Stomach smooth muscle (tissue), 2 donors: ENCODE measurements around the gene GNA12.

Experiments used
- H3K27ac ChIP-seq: one replicate; pipeline ENCODE4 v1.7.0; 2013; ENCODE audit warnings: mild to moderate bottlenecking, low read length, inconsistent platforms
- H3K27me3 ChIP-seq, 2 donors: one replicate each; pipeline ENCODE4 v1.7.0; 2013; ENCODE audit warnings: low read length in 2 of 2; ENCODE audit not compliant: insufficient read depth in 2 of 2, control insufficient read depth in 1 of 2
- H3K36me3 ChIP-seq, 2 donors: one replicate each; pipeline ENCODE4 v1.7.0; 2013; ENCODE audit warnings: low read length in 2 of 2; ENCODE audit not compliant: control insufficient read depth in 2 of 2, insufficient read depth in 2 of 2
- H3K4me1 ChIP-seq: one replicate; pipeline ENCODE4 v1.7.0; 2013; ENCODE audit warnings: low read length; ENCODE audit not compliant: control insufficient read depth, insufficient read depth
- H3K4me3 ChIP-seq, 2 donors: one replicate each; pipeline ENCODE4 v1.7.0; 2013; ENCODE audit warnings: low read length in 2 of 2
- H3K9ac ChIP-seq, 2 donors: one replicate each; pipeline ENCODE4 v1.7.0; 2013; ENCODE audit warnings: low read length in 2 of 2, mild to moderate bottlenecking in 1 of 2
- H3K9me3 ChIP-seq, 2 donors: one replicate each; pipeline ENCODE4 v1.7.0; 2013; ENCODE audit warnings: low read length in 2 of 2; ENCODE audit not compliant: control insufficient read depth in 2 of 2
- donor health status: healthy.
- donor health status: Pancreatic carcinoma.

GNA12 gene

DNA sequence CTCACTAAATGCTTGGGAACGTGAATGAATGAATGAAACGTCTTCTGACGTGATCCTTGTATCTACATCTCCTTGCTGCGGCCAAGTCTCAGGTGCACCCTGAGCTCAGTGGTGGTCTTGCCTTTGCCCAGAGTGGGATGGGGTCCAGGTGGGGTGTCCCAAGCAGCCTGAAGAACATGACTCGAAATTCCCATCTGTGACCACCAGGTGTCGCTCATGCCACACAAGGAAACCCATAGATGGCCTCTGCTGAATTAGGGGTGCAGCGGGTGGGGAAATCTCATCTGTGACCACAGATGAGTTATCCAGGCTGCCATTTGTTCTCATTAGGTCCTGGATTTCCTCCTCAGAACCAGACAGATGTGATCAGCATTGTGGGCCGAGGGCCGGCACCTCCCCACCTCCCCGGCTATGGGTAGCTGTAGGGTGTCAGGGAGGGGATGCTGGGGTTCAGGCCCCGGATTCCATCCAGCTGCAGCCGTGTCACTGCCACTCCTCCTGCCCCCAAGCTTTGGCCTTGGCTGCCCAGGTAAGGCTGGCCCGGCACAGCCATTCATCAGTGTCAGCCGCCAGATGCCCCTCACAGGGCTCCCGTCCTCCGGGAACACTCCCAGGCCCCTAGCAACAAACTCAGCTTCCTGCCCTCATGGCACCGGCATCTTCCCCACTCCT lies 21.0 kb upstream of the GNA12 start:
- no peak overlapping the region for H3K27ac ChIP-seq
- no peak overlapping the region for H3K4me3 ChIP-seq
- H3K27me3 ChIP-seq: no peaks in the 10 kb centered on the region
- no peaks in the 10 kb centered on the region for H3K36me3 ChIP-seq
- no peak overlapping the region for H3K9ac ChIP-seq
- no peaks in the 10 kb centered on the region for H3K9me3 ChIP-seq
- H3K4me1 ChIP-seq: peaks cover 10% of the 10 kb centered on the region

DNA sequence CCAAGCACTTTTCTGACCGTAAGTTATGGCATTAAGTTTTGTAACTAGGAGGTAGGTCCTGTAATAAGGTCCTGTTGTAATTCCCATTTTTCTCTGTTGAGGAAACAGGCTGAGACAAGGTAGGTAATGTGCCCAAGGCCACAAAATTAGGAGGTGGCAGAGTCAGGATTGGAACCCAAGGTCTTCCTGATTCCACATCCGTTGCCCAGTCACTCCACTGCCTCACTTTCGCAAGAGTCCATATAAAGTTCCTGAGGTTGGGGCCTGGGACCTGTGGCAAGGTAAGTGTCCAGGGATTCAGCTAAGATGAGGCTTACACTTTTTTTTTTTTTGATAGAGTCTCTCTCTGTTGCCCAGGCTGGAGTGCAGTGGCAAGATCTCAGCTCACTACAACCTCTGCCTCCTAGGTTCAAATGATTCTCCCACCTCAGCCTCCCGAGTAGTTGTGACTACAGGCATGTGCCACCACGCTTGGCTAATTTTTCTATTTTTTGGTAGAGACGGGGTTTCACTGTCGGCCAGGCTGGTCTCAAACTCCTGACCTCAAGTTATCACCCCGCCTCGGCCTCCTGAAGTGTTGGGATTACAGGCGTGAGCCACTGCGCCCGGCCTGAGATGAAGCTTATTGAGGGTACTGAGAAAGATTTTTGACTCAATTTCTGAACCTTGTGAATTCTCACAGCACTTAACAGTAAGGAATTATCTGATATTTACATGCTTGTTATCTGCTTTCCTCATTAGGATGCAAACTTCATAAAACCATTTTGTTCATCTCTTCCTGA lies 20.3 kb upstream of the GNA12 start:
- H3K9me3 ChIP-seq: no peaks in the 10 kb centered on the region
- no peaks in the 10 kb centered on the region for H3K36me3 ChIP-seq
- H3K4me3 ChIP-seq: peak overlapping the region in 1 of 2 donors; percentile 47
- peak overlapping the region in 1 of 2 donors; percentile 62 for H3K9ac ChIP-seq
- peak overlapping the region; percentile 74 for H3K27ac ChIP-seq
- no peaks in the 10 kb centered on the region for H3K27me3 ChIP-seq
- H3K4me1 ChIP-seq: peaks cover 10% of the 10 kb centered on the region

DNA sequence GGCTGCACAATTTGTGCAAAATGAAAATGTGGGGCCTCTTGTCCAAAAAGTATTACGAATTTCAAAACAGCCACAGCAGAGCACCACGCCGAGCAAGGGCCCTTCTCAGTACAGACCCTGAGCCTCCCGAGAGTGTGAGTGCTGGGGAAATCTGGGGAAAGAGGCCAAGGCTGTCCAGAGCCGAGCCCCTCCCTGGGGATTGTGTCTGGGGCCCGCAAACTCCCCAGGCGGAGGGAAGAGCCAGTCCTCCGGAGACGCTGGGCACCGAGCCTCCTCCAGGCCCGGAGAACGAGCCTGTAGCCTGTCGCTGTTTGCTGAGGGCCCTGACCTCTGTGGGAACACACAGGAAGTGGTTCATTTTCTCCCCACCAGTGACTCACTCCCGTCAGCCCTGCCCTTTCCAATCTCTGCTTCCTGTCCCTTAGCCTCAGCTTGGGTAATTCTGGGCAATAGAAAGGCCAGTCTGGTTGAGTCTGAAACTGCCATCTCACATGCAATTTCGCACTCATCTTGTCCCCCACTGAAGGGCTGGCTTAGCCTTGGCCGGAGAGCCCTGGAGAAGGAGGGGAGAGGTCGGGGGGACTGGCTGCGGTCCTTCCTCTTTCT lies 19.5 kb upstream of the GNA12 start:
- peak overlapping the region; percentile 47 to 62 for H3K9ac ChIP-seq

GRCh38 chr7:2862831-2863361 lies 18.8 kb upstream of the GNA12 start:
- H3K9me3 ChIP-seq: no peaks in the 10 kb centered on the region
- peak overlapping the region in 1 of 2 donors; percentile 27 for H3K9ac ChIP-seq
- no peaks in the 10 kb centered on the region for H3K27me3 ChIP-seq
- no peaks in the 10 kb centered on the region for H3K36me3 ChIP-seq
- peak overlapping the region; percentile 74 for H3K27ac ChIP-seq
- H3K4me1 ChIP-seq: peaks cover 10% of the 10 kb centered on the region
- peak overlapping the region in 1 of 2 donors; percentile 29 for H3K4me3 ChIP-seq

More for the DNA sequence above, 19.5 kb upstream of the GNA12 start:
- H3K4me1 ChIP-seq: peaks cover 10% of the 10 kb centered on the region
- H3K4me3 ChIP-seq: peak overlapping the region in 1 of 2 donors; percentile 47
- H3K27me3 ChIP-seq: no peaks in the 10 kb centered on the region
- peak overlapping the region; percentile 74 for H3K27ac ChIP-seq
- no peaks in the 10 kb centered on the region for H3K9me3 ChIP-seq
- H3K36me3 ChIP-seq: no peaks in the 10 kb centered on the region

GRCh38 chr7:2861509-2861908 lies 17.4 kb upstream of the GNA12 start:
- H3K4me1 ChIP-seq: peaks cover 10% of the 10 kb centered on the region
- H3K4me3 ChIP-seq: no peak overlapping the region
- no peaks in the 10 kb centered on the region for H3K9me3 ChIP-seq
- H3K27ac ChIP-seq: no peak overlapping the region
- H3K36me3 ChIP-seq: no peaks in the 10 kb centered on the region
- no peaks in the 10 kb centered on the region for H3K27me3 ChIP-seq
- no peak overlapping the region for H3K9ac ChIP-seq

DNA sequence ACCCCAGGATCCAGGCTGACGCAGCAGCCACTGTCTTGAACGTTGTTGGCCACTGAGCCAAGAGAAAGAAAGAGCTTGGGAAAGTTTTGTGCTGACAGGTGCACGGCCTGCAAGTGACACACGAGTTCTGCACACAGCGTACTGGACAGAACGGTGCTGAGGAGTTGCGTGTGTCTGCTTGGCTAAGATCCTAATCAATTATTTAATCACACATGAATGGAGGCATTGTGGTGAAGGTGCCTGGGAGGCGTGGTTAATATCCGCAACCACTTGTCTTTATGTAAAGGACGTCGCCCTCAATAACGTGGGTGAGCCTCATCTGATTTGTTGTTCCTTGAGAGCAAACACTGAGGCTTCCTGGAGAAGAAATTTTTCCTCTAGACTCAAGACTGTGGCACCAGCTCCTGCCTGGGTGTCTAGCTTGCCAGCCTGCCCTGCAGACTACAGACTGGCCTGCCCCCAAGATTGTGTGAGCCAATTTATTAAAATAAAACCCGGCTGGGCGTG lies 16.6 kb upstream of the GNA12 start:
- H3K27ac ChIP-seq: no peak overlapping the region
- H3K4me3 ChIP-seq: no peak overlapping the region
- H3K4me1 ChIP-seq: peaks cover 10% of the 10 kb centered on the region
- no peaks in the 10 kb centered on the region for H3K27me3 ChIP-seq
- no peaks in the 10 kb centered on the region for H3K36me3 ChIP-seq
- H3K9me3 ChIP-seq: no peaks in the 10 kb centered on the region
- H3K9ac ChIP-seq: no peak overlapping the region

DNA sequence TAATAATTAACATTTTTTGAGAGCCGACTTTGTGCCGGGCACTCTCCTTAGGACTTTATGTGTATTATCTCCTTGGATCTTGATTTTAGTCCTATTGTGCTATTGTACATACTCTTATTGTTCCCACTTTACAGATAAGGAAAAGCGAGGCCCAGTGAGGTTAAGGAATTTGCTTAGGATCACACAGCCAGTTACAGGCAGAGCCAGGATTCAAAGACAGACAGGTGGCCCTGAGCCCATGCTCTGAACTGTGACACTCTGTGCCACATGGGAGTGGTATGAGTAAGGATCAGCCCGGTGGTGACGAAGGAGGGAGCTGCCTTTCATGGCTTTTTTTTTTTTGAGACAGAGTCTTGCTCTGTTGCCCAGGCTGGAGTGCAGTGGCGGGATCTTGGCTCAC lies 15.8 kb upstream of the GNA12 start:
- Histone ChIP-seq H3K36me3 (no peaks in the 10 kb centered on the region), H3K9me3 (no peaks in the 10 kb centered on the region), H3K27me3 (no peaks in the 10 kb centered on the region), H3K4me3 (no peak overlapping the region), H3K9ac (no peak overlapping the region), H3K4me1 (peaks cover 10% of the 10 kb centered on the region), H3K27ac (no peak overlapping the region)

GRCh38 chr7:2858621-2859020 lies 14.5 kb upstream of the GNA12 start:
- no peaks in the 10 kb centered on the region for H3K9me3 ChIP-seq
- no peak overlapping the region for H3K4me3 ChIP-seq
- peaks cover 6% of the 10 kb centered on the region for H3K4me1 ChIP-seq
- no peak overlapping the region for H3K27ac ChIP-seq
- no peaks in the 10 kb centered on the region for H3K27me3 ChIP-seq
- no peaks in the 10 kb centered on the region for H3K36me3 ChIP-seq
- no peak overlapping the region for H3K9ac ChIP-seq

GRCh38 chr7:2856388-2857169 lies 12.5 kb upstream of the GNA12 start:
- H3K27ac ChIP-seq: no peak overlapping the region
- no peaks in the 10 kb centered on the region for H3K4me1 ChIP-seq
- H3K36me3 ChIP-seq: no peaks in the 10 kb centered on the region
- no peak overlapping the region for H3K4me3 ChIP-seq
- H3K9me3 ChIP-seq: no peaks in the 10 kb centered on the region
- no peaks in the 10 kb centered on the region for H3K27me3 ChIP-seq
- no peak overlapping the region for H3K9ac ChIP-seq

DNA sequence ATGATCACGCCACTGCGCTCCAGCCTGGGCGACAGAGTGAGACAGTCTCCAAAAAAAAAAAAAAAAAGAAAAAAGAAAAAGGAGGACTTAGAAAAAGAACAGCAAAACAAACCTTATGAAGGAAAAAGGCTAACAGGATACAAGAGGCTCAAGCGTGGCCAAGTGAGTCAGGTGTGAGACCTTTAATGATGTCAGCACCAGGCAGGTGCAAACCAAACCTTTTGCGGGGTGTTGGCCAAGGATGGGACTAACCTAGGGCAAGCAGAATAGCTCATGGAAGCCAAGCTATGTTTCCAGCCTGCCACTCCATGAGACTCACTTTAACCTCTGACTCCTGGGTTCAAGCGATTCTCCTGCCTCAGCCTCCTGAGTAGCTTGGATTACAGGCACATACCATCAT lies 11.3 kb upstream of the GNA12 start:
- Histone ChIP-seq H3K4me1 (no peaks in the 10 kb centered on the region), H3K36me3 (no peaks in the 10 kb centered on the region), H3K9me3 (no peaks in the 10 kb centered on the region), H3K4me3 (no peak overlapping the region), H3K27me3 (no peaks in the 10 kb centered on the region), H3K9ac (no peak overlapping the region), H3K27ac (no peak overlapping the region)
